ENCODE results near the gene PARP14.

Gene PARP14

GRCh38 chr3:122665881-122666280 lies 14.8 kb upstream of the PARP14 start:
- TF ChIP-seq CTCF (IDR thresholded peaks at IDR 0.05; ENCODE audit: low read depth, low read length), result no peak
- TF ChIP-seq EZH2phosphoT487 (IDR thresholded peaks at IDR 0.05; ENCODE audit: low read depth), result no peak
- Histone ChIP-seq H3K4me2 (ENCODE audit: low read length) (no peak overlapping the region), H3K9ac (ENCODE audit: low read length) (no peak overlapping the region), H3K4me1 (ENCODE audit: low read length) (peaks cover 19% of the 10 kb centered on the region), H3K27me3 (ENCODE audit: low read depth, low read length) (no peaks in the 10 kb centered on the region), H4K20me1 (ENCODE audit: insufficient read depth, low read length) (no peaks in the 10 kb centered on the region), H3K36me3 (replicated peaks; ENCODE audit: low read depth, low read length) (no peaks in the 10 kb centered on the region), H3K27ac (ENCODE audit: low read length) (no peak overlapping the region), H2AFZ (ENCODE audit: low read depth, low read length) (no peak overlapping the region), H3K9me3 (ENCODE audit: insufficient read depth, low read length) (peaks cover 4% of the 10 kb centered on the region; the same call in 1 of the 2 replicates), H3K79me2 (ENCODE audit: low read length) (no peaks in the 10 kb centered on the region), H3K4me3 (ENCODE audit: low read length) (no peak overlapping the region)

- H3K9me3 ChIP-seq (ENCODE audit: insufficient read depth, low read length), result peaks cover 4% of the 10 kb centered on the region; the same call in 1 of the 2 replicates
- H4K20me1 ChIP-seq (ENCODE audit: insufficient read depth, low read length), result no peaks in the 10 kb centered on the region
- no peak overlapping the region for H3K4me3 ChIP-seq (ENCODE audit: low read length)
- no peaks in the 10 kb centered on the region for H3K27me3 ChIP-seq (ENCODE audit: low read depth, low read length)
- H3K36me3 ChIP-seq (replicated peaks; ENCODE audit: low read depth, low read length), result no peaks in the 10 kb centered on the region
- 0 out of 2 replicates have a peak overlapping the region, but pooled peaks have one; percentile 1 for H3K4me2 ChIP-seq (ENCODE audit: low read length)
- no peak overlapping the region for H3K9ac ChIP-seq (ENCODE audit: low read length)
- no peaks in the 10 kb centered on the region for H3K79me2 ChIP-seq (ENCODE audit: low read length)
- peak overlapping the region; percentile 12 for H2AFZ ChIP-seq (ENCODE audit: low read depth, low read length)
- H3K4me1 ChIP-seq (ENCODE audit: low read length), result peaks cover 13% of the 10 kb centered on the region
- H3K27ac ChIP-seq (ENCODE audit: low read length), result no peak overlapping the region; the same call in 1 of the 2 replicates
- TF ChIP-seq CTCF (IDR thresholded peaks at IDR 0.05; ENCODE audit: low read depth, low read length), result no peak
- TF ChIP-seq EZH2phosphoT487 (IDR thresholded peaks at IDR 0.05; ENCODE audit: low read depth), result no peak
These were observed 11.5 kb upstream of the PARP14 start for GRCh38 chr3:122668930-122669730.

GRCh38 chr3:122671553-122671952 lies 9.1 kb upstream of the PARP14 start:
- Histone ChIP-seq H3K4me1 (ENCODE audit: low read length) (peaks cover 18% of the 10 kb centered on the region), H3K27me3 (ENCODE audit: low read depth, low read length) (no peaks in the 10 kb centered on the region), H4K20me1 (ENCODE audit: insufficient read depth, low read length) (no peaks in the 10 kb centered on the region), H3K27ac (ENCODE audit: low read length) (no peak overlapping the region), H3K9ac (ENCODE audit: low read length) (no peak overlapping the region), H2AFZ (ENCODE audit: low read depth, low read length) (no peak overlapping the region), H3K4me3 (ENCODE audit: low read length) (no peak overlapping the region), H3K4me2 (ENCODE audit: low read length) (no peak overlapping the region), H3K9me3 (ENCODE audit: insufficient read depth, low read length) (peaks cover 9% of the 10 kb centered on the region), H3K79me2 (ENCODE audit: low read length) (no peaks in the 10 kb centered on the region), H3K36me3 (replicated peaks; ENCODE audit: low read depth, low read length) (peaks cover 11% of the 10 kb centered on the region)
- TF ChIP-seq CTCF (IDR thresholded peaks at IDR 0.05; ENCODE audit: low read depth, low read length) (no peak), EZH2phosphoT487 (IDR thresholded peaks at IDR 0.05; ENCODE audit: low read depth) (no peak)

GRCh38 chr3:122674339-122674738 lies 6.3 kb upstream of the PARP14 start:
- Histone ChIP-seq H3K9me3 (ENCODE audit: insufficient read depth, low read length) (peaks cover 9% of the 10 kb centered on the region), H4K20me1 (ENCODE audit: insufficient read depth, low read length) (no peaks in the 10 kb centered on the region), H3K9ac (ENCODE audit: low read length) (no peak overlapping the region), H3K4me1 (ENCODE audit: low read length) (peaks cover 28% of the 10 kb centered on the region), H3K79me2 (ENCODE audit: low read length) (no peaks in the 10 kb centered on the region), H3K4me2 (ENCODE audit: low read length) (no peak overlapping the region), H3K27me3 (ENCODE audit: low read depth, low read length) (no peaks in the 10 kb centered on the region), H2AFZ (ENCODE audit: low read depth, low read length) (peak overlapping the region; percentile 26; the same call in 1 of the 2 replicates), H3K27ac (ENCODE audit: low read length) (no peak overlapping the region; the same call in 1 of the 2 replicates), H3K36me3 (replicated peaks; ENCODE audit: low read depth, low read length) (peaks cover 11% of the 10 kb centered on the region), H3K4me3 (ENCODE audit: low read length) (no peak overlapping the region)
- TF ChIP-seq EZH2phosphoT487 (IDR thresholded peaks at IDR 0.05; ENCODE audit: low read depth), result no peak
- TF ChIP-seq CTCF (IDR thresholded peaks at IDR 0.05; ENCODE audit: low read depth, low read length), result no peak

Measured in OCI-LY3 (cell line).